Loucy (cell line): ENCODE measurements around the gene CRB2.

Experiments
- H2AFZ ChIP-seq: fragments of 200-600 bp; sonication (generic); 2 replicates; pipeline ENCODE4 v1.6.0; 2016; ENCODE audit warnings: antibody characterized with exemption, mild to moderate bottlenecking, low read length, moderate library complexity
- H3F3A ChIP-seq: fragments of 200-600 bp; 2 replicates; pipeline ENCODE4 v1.6.0; 2016; ENCODE audit warnings: antibody characterized with exemption, low read depth, mild to moderate bottlenecking
- H3K27me3 ChIP-seq: fragments of 200-600 bp; sonication (generic); 2 replicates; pipeline ENCODE4 v1.6.1; 2014; ENCODE audit warnings: low read length, mild to moderate bottlenecking; ENCODE audit not compliant: insufficient read depth, poor library complexity, severe bottlenecking
- H3K36me3 ChIP-seq: fragments of 200-600 bp; sonication (generic); 2 replicates; pipeline ENCODE4 v1.6.1; 2016; ENCODE audit warnings: low read length; ENCODE audit not compliant: insufficient read depth
- H3K4me1 ChIP-seq: fragments of 200-600 bp; sonication (generic); 2 replicates; pipeline ENCODE4 v1.5.1; 2014; ENCODE audit warnings: low read length, mild to moderate bottlenecking; ENCODE audit not compliant: insufficient read depth, poor library complexity, severe bottlenecking
- H3K4me2 ChIP-seq: fragments of 200-600 bp; sonication (generic); 2 replicates; pipeline ENCODE4 v1.6.0; 2014; ENCODE audit warnings: antibody characterized with exemption, low read length, low read depth, mild to moderate bottlenecking; ENCODE audit not compliant: poor library complexity, severe bottlenecking
- H3K4me3 ChIP-seq: fragments of 200-600 bp; sonication (generic); 2 replicates; pipeline ENCODE4 v1.5.1; 2014; ENCODE audit warnings: low read length, mild to moderate bottlenecking, mixed read lengths; ENCODE audit not compliant: poor library complexity, severe bottlenecking
- H3K79me2 ChIP-seq: fragments of 200-600 bp; sonication (generic); 2 replicates; pipeline ENCODE4 v1.6.1; 2014; ENCODE audit warnings: low read length; ENCODE audit not compliant: insufficient read depth
- H3K9ac ChIP-seq: fragments of 200-600 bp; sonication (generic); 2 replicates; pipeline ENCODE4 v1.6.0; 2014; ENCODE audit warnings: mild to moderate bottlenecking, low read depth, low read length, moderate library complexity; ENCODE audit not compliant: poor library complexity, severe bottlenecking
- H3K9me2 ChIP-seq: fragments of 200-600 bp; sonication (generic); replicated peaks from 2 replicates; pipeline ENCODE4 v1.6.1; 2016; ENCODE audit warnings: low read depth, low read length, mixed read lengths
- H3K9me3 ChIP-seq: fragments of 200-600 bp; sonication (generic); 2 replicates; pipeline ENCODE4 v1.6.1; 2014; ENCODE audit warnings: mild to moderate bottlenecking, antibody characterized with exemption, low read length, low read depth; ENCODE audit not compliant: insufficient read depth
- H4K20me1 ChIP-seq: fragments of 200-600 bp; sonication (generic); 2 replicates; pipeline ENCODE4 v1.6.0; 2014; ENCODE audit warnings: antibody characterized with exemption, low read length, mild to moderate bottlenecking; ENCODE audit not compliant: insufficient read depth, poor library complexity, severe bottlenecking
- CTCF ChIP-seq: fragments of 200-600 bp; sonication (generic); conservative IDR thresholded peaks from 2 replicates; pipeline ENCODE4 v1.5.1; 2014; ENCODE audit warnings: mild to moderate bottlenecking, antibody characterized with exemption, low read length
- EZH2phosphoT487 ChIP-seq: fragments of 200-600 bp; IDR thresholded peaks from 2 replicates; pipeline ENCODE4 v1.6.1; 2018; ENCODE audit warnings: antibody characterized with exemption, mild to moderate bottlenecking, moderate library complexity, borderline replicate concordance

CRB2 gene

GRCh38 chr9:123414204-123414603 is 58.2 kb downstream of the CRB2 start:
- H4K20me1 ChIP-seq, result no peaks in the 10 kb centered on the region
- no peak overlapping the region for H3K9ac ChIP-seq
- no peaks in the 10 kb centered on the region for H3K27me3 ChIP-seq
- no peaks in the 10 kb centered on the region for H3K4me1 ChIP-seq
- no peak for TF ChIP-seq CTCF
- TF ChIP-seq EZH2phosphoT487, result no peak
- no peak overlapping the region for H3K4me3 ChIP-seq
- H3F3A ChIP-seq, result no peaks in the 10 kb centered on the region
- H3K9me3 ChIP-seq, result no peaks in the 10 kb centered on the region
- no peaks in the 10 kb centered on the region for H3K9me2 ChIP-seq
- no peaks in the 10 kb centered on the region for H3K79me2 ChIP-seq
- H3K36me3 ChIP-seq, result no peaks in the 10 kb centered on the region
- no peak overlapping the region for H3K4me2 ChIP-seq
- no peak overlapping the region for H2AFZ ChIP-seq

- Histone ChIP-seq H3K79me2 (no peaks in the 10 kb centered on the region), H3K4me1 (no peaks in the 10 kb centered on the region), H4K20me1 (no peaks in the 10 kb centered on the region), H3K4me2 (no peak overlapping the region), H3K4me3 (no peak overlapping the region), H3K9me3 (no peaks in the 10 kb centered on the region), H2AFZ (no peak overlapping the region), H3K9me2 (no peaks in the 10 kb centered on the region), H3F3A (no peaks in the 10 kb centered on the region), H3K36me3 (no peaks in the 10 kb centered on the region), H3K9ac (no peak overlapping the region), H3K27me3 (no peaks in the 10 kb centered on the region)
- TF ChIP-seq EZH2phosphoT487 (no peak), CTCF (no peak)
Measured at GRCh38 chr9:123414936-123415930, 59.2 kb downstream of the CRB2 start.

GRCh38 chr9:123416176-123416575 is 60.2 kb downstream of the CRB2 start:
- TF ChIP-seq EZH2phosphoT487, result no peak
- TF ChIP-seq CTCF, result no peak
- Histone ChIP-seq H2AFZ (no peak overlapping the region), H3K9ac (no peak overlapping the region), H3K4me1 (no peaks in the 10 kb centered on the region), H3K4me2 (no peak overlapping the region), H3K27me3 (no peaks in the 10 kb centered on the region), H3K79me2 (no peaks in the 10 kb centered on the region), H3K9me2 (no peaks in the 10 kb centered on the region), H4K20me1 (no peaks in the 10 kb centered on the region), H3K4me3 (no peak overlapping the region), H3K36me3 (no peaks in the 10 kb centered on the region), H3F3A (no peaks in the 10 kb centered on the region), H3K9me3 (no peaks in the 10 kb centered on the region)
